Measurements from ENCODE around the gene PRDX1. TPM values are rescaled to one million over a fixed set of nuclear protein-coding genes. Genes with fewer than 3 reads are reported as not detected.
"Not testable (repeated sequence)": the region's sequence is repeated elsewhere in the genome, so short reads cannot be mapped to it uniquely, and the experiment has no call there.

The PRDX1 gene
- polyA plus RNA-seq, 1 experiment, result 414 TPM

DNA sequence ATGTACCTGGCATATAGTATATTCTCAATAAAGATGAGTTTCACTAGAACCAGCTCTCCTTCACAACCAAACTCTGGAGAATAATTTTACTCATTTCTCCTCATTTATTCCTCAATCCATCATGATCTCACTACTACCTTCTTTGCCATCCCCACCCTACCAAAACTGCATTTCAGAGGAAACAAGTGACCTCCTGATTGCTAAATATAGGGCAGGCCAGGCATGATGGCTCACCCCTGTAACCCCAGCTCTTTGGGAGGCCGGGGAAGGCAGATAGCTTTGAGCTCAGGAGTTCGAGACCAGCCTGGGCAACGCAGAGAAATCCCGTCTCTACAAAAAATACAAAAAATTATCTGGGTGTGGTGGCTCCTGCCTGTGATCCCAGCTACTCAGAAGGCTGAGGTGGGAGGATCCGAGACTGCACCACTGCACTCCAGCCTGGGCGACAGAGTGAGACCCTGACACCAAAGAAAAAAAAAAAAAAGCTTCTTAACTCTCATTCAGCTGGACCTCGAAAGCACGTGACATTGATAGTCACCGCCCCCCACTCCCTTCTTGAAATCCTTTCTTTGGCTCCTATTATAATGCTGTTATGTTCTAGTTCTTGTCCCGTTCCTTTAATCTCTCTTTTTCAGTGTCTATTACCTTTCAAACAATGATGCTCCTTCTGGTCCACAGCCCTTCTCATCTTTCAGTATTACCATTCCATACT is 32.9 kb downstream of the PRDX1 start:
- no peak for DNase-seq (ENCODE audit: low read depth)
- Histone ChIP-seq H3K4me3 (ENCODE audit: low read depth, low read length) (no peak overlapping the region), H3K36me3 (ENCODE audit: control insufficient read depth, insufficient read depth, low read length) (no peaks in the 10 kb centered on the region), H3K27me3 (ENCODE audit: control insufficient read depth, insufficient read depth, low read length) (no peaks in the 10 kb centered on the region)
- POLR2A ChIA-PET, result interaction anchor here (0.6 to 0.7 kb wide), 2 partner anchors 231 to 760 kb away, joined by 3 to 10 read pairs; no protein-coding TSS in a partner anchor
- no peak for TF ChIP-seq CTCF (IDR thresholded peaks at IDR 0.05; ENCODE audit: insufficient read depth, low read depth, low read length)
- CTCF ChIA-PET, result interaction anchor here (1.0 to 7.6 kb wide), 4 partner anchors 11 to 475 kb away, joined by 3 to 173 read pairs (median 7); partner anchors contain the start of genes CCDC163 and MMACHC

GRCh38 chr1:45485949-45486348 is 35.7 kb downstream of the PRDX1 start:
- no peak for DNase-seq (ENCODE audit: low read depth)
- Histone ChIP-seq H3K36me3 (ENCODE audit: control insufficient read depth, insufficient read depth, low read length) (no peaks in the 10 kb centered on the region), H3K4me3 (ENCODE audit: low read depth, low read length) (no peak overlapping the region), H3K27me3 (ENCODE audit: control insufficient read depth, insufficient read depth, low read length) (no peaks in the 10 kb centered on the region)
- ChIA-PET CTCF (no interaction called here), POLR2A (no interaction called here)
- TF ChIP-seq CTCF (IDR thresholded peaks at IDR 0.05; ENCODE audit: insufficient read depth, low read depth, low read length), result no peak

DNA sequence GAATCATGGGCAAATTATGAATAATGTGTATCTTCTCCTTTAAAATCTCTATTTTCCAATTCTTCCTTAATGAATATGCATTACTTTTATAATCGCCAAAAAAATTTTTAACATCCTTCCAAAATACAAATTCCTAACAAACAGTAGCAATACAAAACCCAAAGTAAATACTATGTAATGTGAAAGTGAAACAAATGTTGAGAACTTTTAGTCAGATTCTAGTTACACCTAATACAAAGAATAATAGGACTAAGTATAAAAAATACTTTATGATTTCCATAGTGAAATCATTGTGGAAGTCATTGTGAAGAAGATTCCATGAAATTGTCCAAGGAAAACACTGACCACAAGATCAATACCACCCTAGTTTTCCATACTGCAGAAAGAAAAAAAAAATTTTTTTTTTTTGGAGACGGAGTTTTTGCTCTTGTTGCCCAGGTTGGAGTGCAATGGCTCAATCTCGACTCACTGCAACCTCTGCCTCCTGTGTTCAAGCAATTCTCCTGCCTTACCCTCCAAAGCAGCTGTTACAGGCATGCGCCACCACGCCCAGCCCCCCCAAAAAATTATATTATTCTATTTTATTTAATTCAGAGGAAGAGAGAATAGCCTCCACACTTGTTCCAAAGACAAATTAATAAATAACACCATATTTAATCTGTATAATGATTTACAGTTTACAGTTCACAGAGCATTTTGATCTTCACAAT is 42.5 kb downstream of the PRDX1 start:
- Histone ChIP-seq H3K4me3 (ENCODE audit: low read depth, low read length) (no peak overlapping the region), H3K36me3 (ENCODE audit: control insufficient read depth, insufficient read depth, low read length) (no peaks in the 10 kb centered on the region), H3K27me3 (ENCODE audit: control insufficient read depth, insufficient read depth, low read length) (no peaks in the 10 kb centered on the region)
- POLR2A ChIA-PET, result interaction anchor here (0.5 kb wide), 1 partner anchor 123 kb away, joined by 8 read pairs; no protein-coding TSS in a partner anchor
- TF ChIP-seq CTCF (IDR thresholded peaks at IDR 0.05; ENCODE audit: insufficient read depth, low read depth, low read length), result no peak
- DNase-seq (ENCODE audit: low read depth), result no peak
- CTCF ChIA-PET, result interaction anchor here (1.5 kb wide), 1 partner anchor 14 kb away, joined by 3 read pairs; no protein-coding TSS in a partner anchor

GRCh38 chr1:45478121-45478814 is 43.4 kb downstream of the PRDX1 start:
- no peaks in the 10 kb centered on the region for H3K36me3 ChIP-seq (ENCODE audit: control insufficient read depth, insufficient read depth, low read length)
- CTCF ChIA-PET, result interaction anchor here (1.5 kb wide), 1 partner anchor 15 kb away, joined by 3 read pairs; no protein-coding TSS in a partner anchor
- no peak for TF ChIP-seq CTCF (IDR thresholded peaks at IDR 0.05; ENCODE audit: insufficient read depth, low read depth, low read length)
- no peaks in the 10 kb centered on the region for H3K27me3 ChIP-seq (ENCODE audit: control insufficient read depth, insufficient read depth, low read length)
- POLR2A ChIA-PET, result no interaction called here
- DNase-seq (ENCODE audit: low read depth), result no peak
- H3K4me3 ChIP-seq (ENCODE audit: low read depth, low read length), result no peak overlapping the region

- no peaks in the 10 kb centered on the region for H3K27me3 ChIP-seq (ENCODE audit: control insufficient read depth, insufficient read depth, low read length)
- H3K36me3 ChIP-seq (ENCODE audit: control insufficient read depth, insufficient read depth, low read length), result no peaks in the 10 kb centered on the region
- TF ChIP-seq CTCF (IDR thresholded peaks at IDR 0.05; ENCODE audit: insufficient read depth, low read depth, low read length), result no peak
- ChIA-PET POLR2A (no interaction called here), CTCF (interaction anchor here (1.5 kb wide), 1 partner anchor 16 kb away, joined by 3 read pairs; no protein-coding TSS in a partner anchor)
- no peak for DNase-seq (ENCODE audit: low read depth)
- H3K4me3 ChIP-seq (ENCODE audit: low read depth, low read length), result no peak overlapping the region
Observed at GRCh38 chr1:45477646-45478045, 44.0 kb downstream of the PRDX1 start.

DNA sequence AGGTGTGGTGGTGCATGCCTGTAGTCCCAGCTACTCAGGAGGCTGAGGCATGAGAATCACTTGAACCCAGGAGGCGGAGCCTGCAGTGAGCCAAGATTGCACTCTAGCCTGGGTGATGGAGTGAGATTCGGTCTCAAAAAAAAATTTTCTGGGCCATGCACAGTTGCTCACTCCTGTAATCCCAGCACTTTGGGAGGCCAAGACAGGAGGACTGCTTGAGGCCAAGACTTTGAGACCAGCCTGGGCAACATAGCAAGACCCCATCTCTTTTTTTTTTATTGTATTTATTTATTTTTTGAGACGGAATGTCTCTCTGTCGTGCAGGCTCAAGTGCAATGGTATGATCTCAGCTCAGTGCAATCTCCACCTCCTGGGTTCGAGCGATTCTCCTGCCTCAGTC is 47.5 kb downstream of the PRDX1 start:
- POLR2A ChIA-PET; H3K27me3 ChIP-seq (ENCODE audit: control insufficient read depth, insufficient read depth, low read length); CTCF ChIA-PET; DNase-seq (ENCODE audit: low read depth); H3K36me3 ChIP-seq (ENCODE audit: control insufficient read depth, insufficient read depth, low read length); H3K4me3 ChIP-seq (ENCODE audit: low read depth, low read length): not testable (repeated sequence)
